Kidney (tissue), 14 donors: ENCODE data around the gene STXBP3. TPM values are rescaled to one million over a fixed set of nuclear protein-coding genes. Genes with fewer than 3 reads are reported as not detected.

Source experiments
- DNase-seq, 5 donors: peaks; one replicate each; pipeline ENCODE4 v3.0.0-alpha.2; 2013 to 2020
- FAIRE-seq: peaks from 2 replicates; lab custom pipeline; 2012; peaks lifted over from hg19 to GRCh38; lab: Jason Lieb, UNC
- H3K27ac ChIP-seq, 2 donors: one replicate each; pipeline ENCODE4 v1.7.0; 2013; ENCODE audit warnings: low read depth in 2 of 2, low read length in 2 of 2, inconsistent platforms in 1 of 2
- H3K27me3 ChIP-seq: one replicate; pipeline ENCODE4 v1.7.1; 2013; ENCODE audit warnings: low read length, inconsistent platforms; ENCODE audit not compliant: control insufficient read depth, insufficient read depth
- H3K36me3 ChIP-seq, 3 donors: one replicate each; pipeline versions ENCODE4 v1.7.0 to v1.7.1; 2013; ENCODE audit warnings: low read length in 3 of 3, control low read depth in 1 of 3, inconsistent platforms in 1 of 3; ENCODE audit not compliant: insufficient read depth in 3 of 3, control insufficient read depth in 2 of 3
- H3K4me1 ChIP-seq, 3 donors: one replicate each; pipeline versions ENCODE4 v1.7.0 to v1.7.1; 2013; ENCODE audit warnings: low read length in 3 of 3, inconsistent platforms in 1 of 3, low read depth in 1 of 3; ENCODE audit not compliant: control insufficient read depth in 2 of 3, insufficient read depth in 2 of 3
- H3K4me3 ChIP-seq, 3 donors: one replicate each; pipeline versions ENCODE4 v1.7.0 to v1.8.1; 2013; ENCODE audit warnings: low read length in 3 of 3, control low read depth in 1 of 3, inconsistent platforms in 1 of 3
- H3K9ac ChIP-seq, 3 donors: one replicate each; pipeline versions ENCODE4 v1.7.0 to v1.7.1; 2013; ENCODE audit warnings: low read length in 3 of 3, control low read depth in 1 of 3, inconsistent platforms in 1 of 3
- H3K9me3 ChIP-seq, 3 donors: one replicate each; pipeline versions ENCODE4 v1.7.0 to v1.7.1; 2013; ENCODE audit warnings: low read length in 3 of 3, control low read depth in 1 of 3, inconsistent platforms in 1 of 3; ENCODE audit not compliant: control insufficient read depth in 2 of 3, insufficient read depth in 1 of 3
- CTCF ChIP-seq: IDR thresholded peaks from 3 replicates; pipeline ENCODE4 v1.5.1; 2012; ENCODE audit warnings: mild to moderate bottlenecking, moderate library complexity, borderline replicate concordance; ENCODE audit not compliant: insufficient read depth; ENCODE audit errors: extremely low read depth
- intact Hi-C: fragments of 100-400 bp; cut with DNase I; formaldehyde crosslinking; loops from one replicate; pipeline ENCODE4 v1.11.1; 2022
- polyA plus RNA-seq: library from polyadenylated mRNA; stranded (reverse); fragments of 350-450 nt; fragmentation: Illumina TruSeq; extraction: RNeasy Lipid Tissue Mini Kit (QIAGEN cat#74804); gene quantifications from one replicate; pipeline ENCODE4 v1.2.3, GENCODE V29; 2014; ENCODE audit warnings: low read depth, low replicate concordance; ENCODE audit not compliant: insufficient read depth
- total RNA-seq: library from RNA; stranded (reverse); fragmentation: NEBNext Ultra II Directional; extraction: Animal tissue kit (Norgen Biotek cat#: 25700); gene quantifications from one replicate; pipeline ENCODE4 v1.2.1, GENCODE V29; 2021
- donor health status: control.
- donor health status: control.
- donor health status: control.
- donor health status: control.
- donor health status: control.
- donor health status: DM: yes; HTN: yes; CAD: no.
- donor health status: Normal renal cell carcinoma (clear cell type).

Gene STXBP3
- total and polyA plus RNA-seq, 2 donors from 2014 or later: 26.0 to 61.4 TPM

DNA sequence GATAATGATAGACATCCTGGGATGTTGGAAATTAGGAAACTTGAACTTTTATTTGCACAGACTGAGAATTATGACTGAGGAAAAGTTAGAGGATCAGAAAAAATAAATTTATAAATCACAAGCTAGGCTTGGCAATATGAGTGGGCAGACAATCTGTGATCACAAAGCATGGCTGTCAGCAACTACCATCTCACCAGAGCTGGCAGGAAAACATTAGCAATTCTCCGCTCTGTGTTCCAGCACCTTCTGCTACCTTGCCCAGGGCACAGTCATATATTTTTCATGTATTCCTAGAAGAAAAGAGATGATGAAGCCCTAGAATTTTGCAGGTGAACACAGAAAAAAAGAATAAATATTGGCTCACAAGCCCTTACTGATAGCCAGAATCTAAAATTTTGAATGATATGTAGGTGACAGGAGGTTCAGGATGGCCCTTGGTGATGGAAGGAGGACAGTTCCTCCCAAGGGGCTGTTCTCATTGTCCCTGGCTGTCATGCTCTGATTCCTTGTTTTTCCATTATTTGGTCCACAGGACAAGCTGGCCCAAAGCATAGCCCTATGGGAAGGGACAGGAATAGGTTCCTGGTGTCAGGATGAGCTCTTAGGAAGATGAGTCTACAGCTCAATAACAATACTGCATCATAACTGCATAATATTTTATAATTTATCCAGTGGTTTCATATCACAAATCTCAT lies 12.2 kb upstream of the STXBP3 start:
- Histone ChIP-seq H3K4me3 (no peak overlapping the region), H3K36me3 (no peaks in the 10 kb centered on the region), H3K27me3 (no peaks in the 10 kb centered on the region), H3K9me3 (no peaks in the 10 kb centered on the region), H3K27ac (no peak overlapping the region), H3K9ac (no peak overlapping the region), H3K4me1 (no peaks in the 10 kb centered on the region)
- intact Hi-C loops: no loop called here
- DNase-seq: no peak
- FAIRE-seq: no peak
- TF ChIP-seq CTCF: no peak

DNA sequence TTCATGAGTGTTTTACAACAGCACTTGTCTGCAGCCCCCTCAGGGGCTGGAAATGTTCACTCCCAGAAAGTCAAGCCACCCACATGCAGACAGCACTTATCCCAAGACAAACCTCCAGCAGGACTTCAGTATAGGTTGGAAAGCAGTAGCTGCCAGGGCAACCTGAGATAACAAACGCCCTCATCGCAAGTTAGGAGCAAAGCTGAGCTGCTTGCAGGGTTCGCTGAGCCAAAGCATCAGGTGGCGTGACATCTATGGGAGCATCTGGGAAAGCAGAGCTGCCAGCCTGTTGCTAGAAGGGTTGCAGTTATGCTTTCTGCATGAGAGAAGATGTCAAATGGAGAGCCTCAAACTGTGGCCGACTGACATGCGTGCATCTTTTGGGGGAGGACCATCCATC lies 4.2 kb upstream of the STXBP3 start:
- Histone ChIP-seq H3K4me1 (no peaks in the 10 kb centered on the region), H3K27ac (no peak overlapping the region), H3K4me3 (no peak overlapping the region), H3K9me3 (no peaks in the 10 kb centered on the region), H3K27me3 (no peaks in the 10 kb centered on the region), H3K36me3 (no peaks in the 10 kb centered on the region), H3K9ac (no peak overlapping the region)
- no peak for TF ChIP-seq CTCF
- intact Hi-C loops: no loop called here
- DNase-seq (peak in 3 of 5 donors; percentile 56 to 60 (median 58)), FAIRE-seq (no peak)

DNA sequence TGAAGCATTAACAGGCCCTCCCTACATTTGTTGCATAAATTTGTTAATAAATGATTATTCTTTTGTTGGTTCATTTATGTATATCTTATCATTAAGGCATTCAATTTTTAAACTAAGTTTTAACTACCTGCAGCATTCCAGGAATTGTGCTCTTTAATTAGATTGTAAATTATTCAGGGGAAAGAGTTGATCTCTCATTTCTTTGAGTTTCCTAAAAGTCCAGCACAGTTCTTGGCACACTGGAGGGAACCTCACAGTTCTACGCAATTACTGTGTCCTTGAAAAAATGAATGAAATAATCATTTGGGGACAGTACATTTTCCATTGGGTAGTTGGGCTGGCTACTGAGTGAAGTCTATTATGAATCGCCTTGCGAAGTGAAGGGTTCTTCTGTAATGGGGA lies 493 bp upstream of the STXBP3 start:
- Histone ChIP-seq H3K27ac (peak overlapping the region; percentile 81 to 85), H3K4me3 (peak overlapping the region; percentile 70 to 96 (median 74)), H3K4me1 (peaks cover 4 to 15% (median 5%) of the 10 kb centered on the region in 3 donors), H3K27me3 (no peaks in the 10 kb centered on the region), H3K9me3 (no peaks in the 10 kb centered on the region), H3K36me3 (no peaks in the 10 kb centered on the region), H3K9ac (peak overlapping the region in 1 of 3 donors; percentile 40)
- no peak for DNase-seq
- TF ChIP-seq CTCF: no peak
- intact Hi-C loops: no loop called here
- no peak for FAIRE-seq
